Stimulated activated CD4-positive, alpha-beta T cell treated with anti-CD3 and anti-CD28 coated beads, Interleukin-1b, Interleukin-23, amount 100 ng/mL, for 4 hours (primary cell): ENCODE data around the gene FHOD3.

ENCODE experiments used
- DNase-seq, 2 donors: peaks; one replicate each; pipeline ENCODE4 v3.0.0-alpha.2; 2020; ENCODE audit warnings: low read depth in 2 of 2

Gene FHOD3

DNA sequence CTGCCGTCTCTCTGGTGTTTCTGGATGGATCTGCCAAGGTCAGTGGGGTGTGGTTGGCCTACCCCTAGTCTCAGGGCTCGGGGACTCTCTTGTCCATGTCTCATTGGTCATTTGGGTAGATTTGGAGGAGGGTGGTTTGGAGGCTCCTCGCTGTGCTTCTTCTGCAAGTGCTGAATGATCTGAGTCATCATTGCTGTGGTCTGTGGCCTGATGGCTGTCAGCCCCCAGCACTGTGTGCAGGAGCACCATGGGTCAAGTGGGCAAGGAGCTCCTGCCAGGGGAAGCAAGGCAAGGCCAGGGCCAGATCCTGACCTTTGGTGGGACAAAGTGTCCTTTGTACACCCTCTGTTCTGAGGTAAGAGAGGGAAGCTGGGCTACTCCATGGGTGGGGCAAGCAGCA is 221.8 kb downstream of the FHOD3 start:
- no peak for DNase-seq

DNA sequence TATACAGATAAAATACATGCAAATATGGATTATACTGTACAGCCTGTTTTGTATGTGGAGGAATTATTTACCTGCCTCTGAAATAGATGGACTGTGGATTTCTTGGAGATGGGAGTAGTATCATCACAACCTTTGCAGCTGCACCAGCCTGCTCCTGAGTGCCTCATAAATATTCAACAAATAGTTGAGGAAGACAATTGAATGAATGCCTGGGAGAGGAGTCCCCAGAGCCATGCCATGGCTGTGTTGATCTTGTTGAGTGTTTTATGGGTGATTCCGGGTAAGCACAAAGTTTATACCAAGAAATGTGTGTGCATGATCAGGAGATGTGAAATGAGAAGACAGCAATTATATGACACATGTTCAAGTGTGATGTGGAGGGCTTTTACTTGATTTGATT is 225.0 kb downstream of the FHOD3 start:
- DNase-seq = no peak

- DNase-seq = no peak
These were observed 228.4 kb downstream of the FHOD3 start for GRCh38 chr18:36525913-36526312.

DNA sequence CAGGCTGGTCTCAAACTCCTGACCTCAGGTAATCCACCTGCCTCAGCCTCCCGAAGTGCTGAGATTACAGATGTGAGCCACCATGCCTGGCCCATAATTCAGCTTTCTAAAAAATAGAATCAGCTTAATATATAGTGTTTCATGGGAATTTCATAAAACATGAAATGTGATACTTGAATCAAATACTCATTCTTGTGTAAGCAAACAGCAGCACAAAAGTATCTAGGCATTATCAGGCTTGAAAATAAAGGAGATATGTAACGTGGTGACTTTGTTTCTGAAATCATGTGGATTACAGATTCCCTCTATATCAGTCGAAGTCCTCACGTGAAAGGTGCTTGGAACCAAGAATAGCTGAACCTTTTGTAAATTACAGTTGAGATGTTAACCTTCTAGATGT is 229.1 kb downstream of the FHOD3 start:
- no peak for DNase-seq

- no peak for DNase-seq
These were observed 229.5 kb downstream of the FHOD3 start for GRCh38 chr18:36527051-36527450.

DNA sequence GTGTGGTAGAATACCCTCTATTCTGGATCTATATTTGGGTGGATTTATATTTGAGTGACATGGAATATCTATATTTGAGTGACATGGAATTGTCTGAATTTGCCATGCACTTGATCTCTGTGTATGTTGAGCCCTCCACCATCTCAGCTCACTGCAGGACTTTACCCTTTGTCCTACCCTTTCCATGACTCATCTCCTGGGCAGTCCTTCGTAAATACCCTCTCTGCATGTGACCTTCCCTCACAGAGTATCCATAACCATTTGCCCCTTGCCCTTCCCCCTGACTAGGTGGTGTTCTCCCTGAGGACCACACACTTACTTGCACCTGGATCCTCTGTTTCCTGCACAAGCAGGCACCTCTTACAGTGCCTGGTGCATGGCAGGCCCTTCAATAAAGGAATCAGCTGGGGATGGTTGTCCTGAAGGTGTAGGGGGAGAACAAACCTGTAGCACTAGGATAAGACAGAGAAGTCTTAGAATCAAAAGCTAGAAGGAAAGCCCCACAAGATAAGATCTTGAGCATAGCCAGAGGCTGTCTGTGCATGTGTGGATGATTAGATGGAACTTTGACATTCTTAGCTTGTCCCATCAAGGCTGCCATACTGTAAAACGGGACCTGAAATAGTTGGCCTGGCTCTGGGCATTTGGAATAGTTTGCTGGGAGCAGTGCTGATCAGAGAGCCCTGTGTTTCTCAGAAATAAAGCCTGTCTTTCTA is 230.4 kb downstream of the FHOD3 start:
- no peak for DNase-seq

DNA sequence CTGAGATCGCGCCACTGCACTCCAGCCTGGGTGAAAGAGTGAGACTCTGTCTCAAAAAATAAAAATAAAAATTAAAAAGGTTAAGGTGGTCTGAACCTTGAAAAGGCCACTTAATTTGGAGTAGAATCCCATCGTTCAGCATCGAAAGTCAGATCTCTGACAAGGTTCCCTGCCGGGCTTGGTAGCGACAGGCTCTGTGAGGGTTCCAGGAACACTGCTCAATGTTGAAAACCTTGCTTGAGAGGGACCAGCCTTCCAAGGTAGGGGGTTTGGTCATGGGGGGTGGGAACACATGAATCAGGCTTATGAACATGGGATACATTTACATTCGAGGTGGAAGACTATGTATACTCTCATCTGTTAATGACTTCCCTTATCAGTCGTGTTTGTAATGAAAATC is 232.2 kb downstream of the FHOD3 start:
- no peak for DNase-seq

DNA sequence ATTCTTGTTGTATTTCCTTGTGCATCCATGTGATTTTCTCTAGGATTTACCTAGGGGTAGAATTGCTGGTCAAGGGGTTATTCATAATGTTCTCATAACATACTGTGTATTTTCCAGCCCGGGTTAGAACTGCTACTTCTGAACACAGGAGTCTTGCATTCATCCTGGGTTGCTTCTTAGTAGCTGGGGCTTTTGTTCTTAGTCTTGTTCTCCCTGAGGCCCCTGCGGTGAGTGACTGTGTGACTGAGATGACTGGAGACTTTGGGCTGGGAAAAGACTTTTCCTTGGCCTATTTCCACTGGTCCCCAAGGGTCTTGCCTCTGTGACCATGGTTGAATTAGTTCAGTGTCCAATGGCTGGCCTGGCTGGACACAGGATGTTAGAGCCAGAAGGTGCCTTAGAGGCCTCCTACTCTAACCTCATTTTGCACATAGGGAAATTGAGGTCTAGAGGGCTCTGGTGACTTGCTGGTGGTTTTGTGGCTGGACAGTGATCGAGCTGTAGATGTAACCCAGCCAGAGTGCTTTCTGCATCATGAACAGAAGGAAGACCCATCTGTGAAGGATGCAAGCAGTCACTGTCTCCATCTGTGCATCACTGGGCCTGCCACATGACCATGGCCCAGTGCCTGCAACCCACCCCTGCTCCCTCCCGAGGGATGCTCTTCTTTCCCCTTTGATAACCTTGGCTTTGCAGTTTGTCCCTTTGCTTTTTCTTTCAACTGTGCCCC is 233.3 kb downstream of the FHOD3 start:
- no peak for DNase-seq

DNA sequence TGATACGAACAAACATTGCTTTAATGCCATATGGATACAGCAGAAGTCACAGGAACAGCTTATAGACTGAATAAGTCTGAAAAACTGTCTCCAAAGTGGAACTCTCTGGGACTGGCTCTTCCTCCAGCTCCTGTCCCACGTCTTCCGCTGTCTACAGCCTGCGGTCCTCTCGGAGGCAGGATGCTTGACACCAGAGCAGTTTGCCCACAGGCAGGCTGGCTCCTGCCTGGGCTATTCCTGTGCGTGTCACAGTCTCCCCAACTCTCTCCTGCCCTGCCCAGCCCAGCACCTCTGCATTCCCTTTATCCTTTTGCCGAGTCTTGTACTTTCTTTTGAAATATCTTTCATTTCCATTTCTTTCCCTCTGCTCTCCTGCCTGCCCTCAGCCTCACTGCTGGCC is 234.1 kb downstream of the FHOD3 start:
- no peak for DNase-seq

DNA sequence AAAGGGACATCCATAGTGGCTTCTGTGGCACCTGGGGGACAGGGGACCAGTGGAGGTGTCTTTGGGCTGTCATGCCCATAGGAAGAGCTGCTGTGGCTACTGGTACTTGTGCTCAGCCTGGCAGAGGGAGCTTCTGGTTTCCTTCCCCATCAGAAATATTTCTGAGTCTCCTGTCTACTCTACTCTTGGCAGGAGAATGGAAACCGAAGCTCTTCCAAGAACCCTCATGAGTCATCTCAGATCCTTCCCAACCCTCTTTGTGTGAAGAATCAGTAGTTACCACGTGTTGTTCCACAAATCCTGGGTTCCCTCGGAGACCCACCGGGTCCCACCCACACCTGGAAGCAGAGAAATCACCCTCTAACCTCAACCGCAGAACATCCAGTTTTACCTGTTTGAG is 234.9 kb downstream of the FHOD3 start:
- no peak for DNase-seq

DNA sequence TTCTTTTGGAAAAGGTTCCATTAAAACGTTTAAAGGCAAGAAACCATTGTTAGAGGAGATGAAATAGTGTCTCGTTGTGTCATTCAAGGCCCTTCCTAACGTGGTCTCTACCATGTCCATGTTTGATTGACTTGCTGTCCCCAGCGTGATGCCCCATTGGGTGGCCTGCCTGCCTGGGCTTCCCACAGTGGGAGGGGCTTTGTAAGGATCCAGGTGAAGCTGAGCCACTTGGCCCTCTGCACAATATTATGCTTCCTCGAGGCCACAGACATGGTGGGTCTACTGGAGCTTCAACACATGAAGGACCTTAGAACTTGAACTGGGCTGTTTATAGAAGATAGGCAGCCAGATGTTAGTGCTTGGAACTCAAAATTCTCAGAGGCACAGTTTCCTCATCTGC is 235.3 kb downstream of the FHOD3 start:
- no peak for DNase-seq

- DNase-seq = no peak
These were observed 236.1 kb downstream of the FHOD3 start for GRCh38 chr18:36533446-36534153.

GRCh38 chr18:36534154-36534688 is 236.7 kb downstream of the FHOD3 start:
- no peak for DNase-seq

DNA sequence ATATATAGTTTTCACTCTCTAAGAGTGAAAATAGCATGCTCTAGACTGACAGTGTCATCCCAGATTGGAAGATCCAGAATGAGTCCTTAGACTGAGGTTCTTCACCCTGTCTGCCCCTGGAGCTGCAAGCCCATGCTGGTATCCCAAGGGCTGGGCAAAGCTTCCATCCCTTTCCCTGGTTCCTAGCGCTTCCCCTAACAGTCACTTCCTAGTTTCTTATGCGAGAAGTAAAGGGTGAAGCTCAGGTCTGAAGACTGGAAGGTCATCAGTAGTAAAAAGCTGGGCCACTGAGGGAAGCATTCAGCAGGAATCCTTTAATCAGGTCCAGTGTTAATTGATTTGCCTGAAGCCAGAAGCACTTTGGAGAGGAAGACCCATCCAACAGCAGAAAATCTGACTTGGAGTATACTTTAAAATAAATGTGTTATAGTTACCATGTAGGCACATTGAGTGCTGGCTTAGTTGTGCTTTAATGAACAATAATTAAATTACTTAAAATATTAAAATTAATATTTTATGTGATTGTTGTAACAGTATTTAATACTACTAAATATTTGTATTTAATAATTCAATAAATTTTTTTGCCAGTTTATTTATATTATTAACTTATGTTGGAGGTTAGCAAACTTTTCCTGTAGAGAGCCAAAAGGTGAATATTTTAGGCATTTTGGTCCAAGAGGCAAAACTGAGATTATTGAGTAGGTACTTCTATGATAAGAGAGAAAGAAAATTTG is 237.9 kb downstream of the FHOD3 start:
- DNase-seq = no peak

DNA sequence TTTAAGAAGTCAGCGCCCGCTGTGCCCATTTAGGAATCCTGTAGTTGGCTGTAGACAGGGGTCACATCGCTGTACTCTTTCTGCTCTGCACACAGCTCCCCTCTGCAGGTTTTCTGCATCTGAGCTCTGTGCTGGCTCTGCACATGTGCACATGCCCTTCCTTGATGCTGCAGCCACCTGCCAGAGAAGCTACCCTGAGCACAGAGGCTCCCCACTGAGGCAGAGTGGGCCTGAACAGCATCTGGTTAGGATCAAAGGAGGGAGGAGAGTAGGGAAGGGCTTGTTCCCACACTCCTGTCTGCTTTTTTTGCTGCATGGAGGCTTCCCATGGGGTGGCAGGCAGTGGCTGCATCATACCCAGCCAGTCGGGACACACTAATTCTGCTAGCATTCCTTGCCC is 238.9 kb downstream of the FHOD3 start:
- DNase-seq = no peak

- no peak for DNase-seq
These were observed 239.8 kb downstream of the FHOD3 start for GRCh38 chr18:36537289-36537688.

GRCh38 chr18:36539674-36540231 is 242.2 kb downstream of the FHOD3 start:
- no peak for DNase-seq

- no peak for DNase-seq
These were observed 245.5 kb downstream of the FHOD3 start for GRCh38 chr18:36543030-36543429.

GRCh38 chr18:36543991-36544725 is 246.6 kb downstream of the FHOD3 start:
- DNase-seq = no peak

GRCh38 chr18:36545821-36546427 is 248.4 kb downstream of the FHOD3 start:
- no peak for DNase-seq

- no peak for DNase-seq
These were observed 249.4 kb downstream of the FHOD3 start for GRCh38 chr18:36546876-36547275.
